Measurements from ENCODE around the gene ABHD6.
A peak's percentile ranks its signal among the peaks of the same experiment; 100 is the strongest.

DNA sequence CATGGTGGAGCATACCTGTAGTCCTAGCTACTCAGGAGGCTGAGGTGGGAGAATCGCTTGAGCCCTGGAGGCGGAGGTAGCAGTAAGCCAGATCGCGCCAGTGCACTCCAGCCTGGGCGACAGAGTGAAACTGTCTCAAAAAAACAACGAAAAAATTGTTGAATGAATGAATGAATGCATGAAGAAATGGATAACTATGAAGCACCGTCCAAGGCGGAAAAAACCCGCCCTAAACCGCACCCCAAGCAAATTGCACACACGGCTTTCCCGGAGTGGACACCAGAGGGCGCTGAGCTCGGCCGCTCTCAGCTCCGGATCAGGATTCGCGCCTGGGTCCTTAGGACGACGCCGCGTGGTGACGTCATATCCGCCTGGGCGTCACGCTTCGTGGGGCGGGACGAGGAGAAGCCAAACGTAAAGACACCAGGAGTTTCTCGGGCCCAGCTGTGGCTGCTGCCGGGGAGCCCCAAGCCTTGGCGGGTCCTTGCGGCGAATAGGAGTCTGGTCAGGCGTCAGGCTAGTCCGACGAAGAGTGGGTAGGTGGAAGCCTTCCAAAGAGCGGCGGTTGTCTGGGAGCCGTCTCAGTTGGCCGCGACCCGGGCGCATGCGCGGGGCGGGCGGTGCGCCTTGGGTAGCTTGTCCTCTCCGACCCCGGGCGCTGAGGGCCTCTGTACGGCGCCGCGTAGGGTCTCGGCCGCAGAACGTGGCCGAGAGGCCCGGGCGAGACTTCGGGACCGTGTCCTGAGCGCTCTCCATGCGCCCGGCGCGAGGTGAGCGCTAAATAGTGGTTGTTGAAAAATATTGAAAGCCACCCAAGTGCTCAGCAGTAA is 68.5 kb downstream of the ABHD6 start, which contains the start of the genes HTD2 and RPP14:
- TF ChIP-seq, protein P1, sequence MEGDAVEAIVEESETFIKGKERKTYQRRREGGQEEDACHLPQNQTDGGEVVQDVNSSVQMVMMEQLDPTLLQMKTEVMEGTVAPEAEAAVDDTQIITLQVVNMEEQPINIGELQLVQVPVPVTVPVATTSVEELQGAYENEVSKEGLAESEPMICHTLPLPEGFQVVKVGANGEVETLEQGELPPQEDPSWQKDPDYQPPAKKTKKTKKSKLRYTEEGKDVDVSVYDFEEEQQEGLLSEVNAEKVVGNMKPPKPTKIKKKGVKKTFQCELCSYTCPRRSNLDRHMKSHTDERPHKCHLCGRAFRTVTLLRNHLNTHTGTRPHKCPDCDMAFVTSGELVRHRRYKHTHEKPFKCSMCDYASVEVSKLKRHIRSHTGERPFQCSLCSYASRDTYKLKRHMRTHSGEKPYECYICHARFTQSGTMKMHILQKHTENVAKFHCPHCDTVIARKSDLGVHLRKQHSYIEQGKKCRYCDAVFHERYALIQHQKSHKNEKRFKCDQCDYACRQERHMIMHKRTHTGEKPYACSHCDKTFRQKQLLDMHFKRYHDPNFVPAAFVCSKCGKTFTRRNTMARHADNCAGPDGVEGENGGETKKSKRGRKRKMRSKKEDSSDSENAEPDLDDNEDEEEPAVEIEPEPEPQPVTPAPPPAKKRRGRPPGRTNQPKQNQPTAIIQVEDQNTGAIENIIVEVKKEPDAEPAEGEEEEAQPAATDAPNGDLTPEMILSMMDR (IDR thresholded peaks at IDR 0.05): peak; percentile 89 to 98 (median 96)
- TF ChIP-seq POLR2A (IDR thresholded peaks at IDR 0.05): peak in 3 of 4 donors; percentile 76 to 78 (median 78)

Data from upper lobe of left lung (tissue), 4 donors.